ENCODE data around the gene ARHGDIA. TPM values are rescaled to one million over a fixed set of nuclear protein-coding genes. Genes with fewer than 3 reads are reported as not detected.

Gene ARHGDIA
- total and polyA plus RNA-seq, 2 of the 8 experiments (the other 6 are each of a cell fraction or from before 2014, with no cell fraction given) = 62.4 to 217 TPM

DNA sequence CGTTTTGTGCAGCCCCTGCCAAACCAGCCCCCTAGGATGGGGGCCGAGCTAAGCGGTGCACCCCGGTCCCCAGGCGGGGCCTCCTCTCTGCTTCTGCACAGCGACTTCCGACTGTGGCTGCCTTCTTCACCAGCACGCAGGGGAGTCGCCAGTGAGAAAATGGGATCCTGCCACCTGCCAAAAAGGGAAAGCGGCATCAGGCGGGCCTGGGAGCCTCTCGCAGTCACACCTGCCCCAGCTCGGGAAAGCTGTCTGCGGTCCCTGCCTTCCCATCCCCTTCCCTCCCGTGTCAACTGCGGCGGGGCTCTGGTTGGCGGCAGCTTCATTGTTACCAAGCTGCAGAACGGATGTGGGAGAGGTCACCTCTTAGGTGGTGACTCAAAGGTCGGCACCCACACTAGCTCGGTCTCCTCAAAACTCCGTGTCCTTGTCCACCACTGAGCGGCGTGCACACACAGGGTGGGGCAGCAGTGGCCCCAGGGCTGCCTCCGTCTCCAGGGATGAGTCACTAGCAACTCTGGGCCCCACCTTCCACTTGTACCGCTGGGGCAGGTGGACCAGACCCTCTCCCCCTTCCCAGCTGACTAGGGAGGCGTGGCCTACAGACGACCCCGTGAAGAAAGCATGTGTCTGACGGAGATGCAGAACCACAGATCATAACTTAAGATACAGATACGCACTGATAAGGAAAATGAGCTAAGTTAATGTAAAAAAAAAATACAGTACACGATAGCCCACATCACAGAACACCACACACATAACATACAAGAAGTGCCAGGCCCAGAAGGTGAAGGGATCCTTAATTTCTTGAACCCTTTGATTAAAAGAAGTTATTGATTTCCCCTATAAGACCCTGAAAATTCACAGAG lies 41.5 kb upstream of the ARHGDIA start (continued):
- TF ChIP-seq, protein P1, sequence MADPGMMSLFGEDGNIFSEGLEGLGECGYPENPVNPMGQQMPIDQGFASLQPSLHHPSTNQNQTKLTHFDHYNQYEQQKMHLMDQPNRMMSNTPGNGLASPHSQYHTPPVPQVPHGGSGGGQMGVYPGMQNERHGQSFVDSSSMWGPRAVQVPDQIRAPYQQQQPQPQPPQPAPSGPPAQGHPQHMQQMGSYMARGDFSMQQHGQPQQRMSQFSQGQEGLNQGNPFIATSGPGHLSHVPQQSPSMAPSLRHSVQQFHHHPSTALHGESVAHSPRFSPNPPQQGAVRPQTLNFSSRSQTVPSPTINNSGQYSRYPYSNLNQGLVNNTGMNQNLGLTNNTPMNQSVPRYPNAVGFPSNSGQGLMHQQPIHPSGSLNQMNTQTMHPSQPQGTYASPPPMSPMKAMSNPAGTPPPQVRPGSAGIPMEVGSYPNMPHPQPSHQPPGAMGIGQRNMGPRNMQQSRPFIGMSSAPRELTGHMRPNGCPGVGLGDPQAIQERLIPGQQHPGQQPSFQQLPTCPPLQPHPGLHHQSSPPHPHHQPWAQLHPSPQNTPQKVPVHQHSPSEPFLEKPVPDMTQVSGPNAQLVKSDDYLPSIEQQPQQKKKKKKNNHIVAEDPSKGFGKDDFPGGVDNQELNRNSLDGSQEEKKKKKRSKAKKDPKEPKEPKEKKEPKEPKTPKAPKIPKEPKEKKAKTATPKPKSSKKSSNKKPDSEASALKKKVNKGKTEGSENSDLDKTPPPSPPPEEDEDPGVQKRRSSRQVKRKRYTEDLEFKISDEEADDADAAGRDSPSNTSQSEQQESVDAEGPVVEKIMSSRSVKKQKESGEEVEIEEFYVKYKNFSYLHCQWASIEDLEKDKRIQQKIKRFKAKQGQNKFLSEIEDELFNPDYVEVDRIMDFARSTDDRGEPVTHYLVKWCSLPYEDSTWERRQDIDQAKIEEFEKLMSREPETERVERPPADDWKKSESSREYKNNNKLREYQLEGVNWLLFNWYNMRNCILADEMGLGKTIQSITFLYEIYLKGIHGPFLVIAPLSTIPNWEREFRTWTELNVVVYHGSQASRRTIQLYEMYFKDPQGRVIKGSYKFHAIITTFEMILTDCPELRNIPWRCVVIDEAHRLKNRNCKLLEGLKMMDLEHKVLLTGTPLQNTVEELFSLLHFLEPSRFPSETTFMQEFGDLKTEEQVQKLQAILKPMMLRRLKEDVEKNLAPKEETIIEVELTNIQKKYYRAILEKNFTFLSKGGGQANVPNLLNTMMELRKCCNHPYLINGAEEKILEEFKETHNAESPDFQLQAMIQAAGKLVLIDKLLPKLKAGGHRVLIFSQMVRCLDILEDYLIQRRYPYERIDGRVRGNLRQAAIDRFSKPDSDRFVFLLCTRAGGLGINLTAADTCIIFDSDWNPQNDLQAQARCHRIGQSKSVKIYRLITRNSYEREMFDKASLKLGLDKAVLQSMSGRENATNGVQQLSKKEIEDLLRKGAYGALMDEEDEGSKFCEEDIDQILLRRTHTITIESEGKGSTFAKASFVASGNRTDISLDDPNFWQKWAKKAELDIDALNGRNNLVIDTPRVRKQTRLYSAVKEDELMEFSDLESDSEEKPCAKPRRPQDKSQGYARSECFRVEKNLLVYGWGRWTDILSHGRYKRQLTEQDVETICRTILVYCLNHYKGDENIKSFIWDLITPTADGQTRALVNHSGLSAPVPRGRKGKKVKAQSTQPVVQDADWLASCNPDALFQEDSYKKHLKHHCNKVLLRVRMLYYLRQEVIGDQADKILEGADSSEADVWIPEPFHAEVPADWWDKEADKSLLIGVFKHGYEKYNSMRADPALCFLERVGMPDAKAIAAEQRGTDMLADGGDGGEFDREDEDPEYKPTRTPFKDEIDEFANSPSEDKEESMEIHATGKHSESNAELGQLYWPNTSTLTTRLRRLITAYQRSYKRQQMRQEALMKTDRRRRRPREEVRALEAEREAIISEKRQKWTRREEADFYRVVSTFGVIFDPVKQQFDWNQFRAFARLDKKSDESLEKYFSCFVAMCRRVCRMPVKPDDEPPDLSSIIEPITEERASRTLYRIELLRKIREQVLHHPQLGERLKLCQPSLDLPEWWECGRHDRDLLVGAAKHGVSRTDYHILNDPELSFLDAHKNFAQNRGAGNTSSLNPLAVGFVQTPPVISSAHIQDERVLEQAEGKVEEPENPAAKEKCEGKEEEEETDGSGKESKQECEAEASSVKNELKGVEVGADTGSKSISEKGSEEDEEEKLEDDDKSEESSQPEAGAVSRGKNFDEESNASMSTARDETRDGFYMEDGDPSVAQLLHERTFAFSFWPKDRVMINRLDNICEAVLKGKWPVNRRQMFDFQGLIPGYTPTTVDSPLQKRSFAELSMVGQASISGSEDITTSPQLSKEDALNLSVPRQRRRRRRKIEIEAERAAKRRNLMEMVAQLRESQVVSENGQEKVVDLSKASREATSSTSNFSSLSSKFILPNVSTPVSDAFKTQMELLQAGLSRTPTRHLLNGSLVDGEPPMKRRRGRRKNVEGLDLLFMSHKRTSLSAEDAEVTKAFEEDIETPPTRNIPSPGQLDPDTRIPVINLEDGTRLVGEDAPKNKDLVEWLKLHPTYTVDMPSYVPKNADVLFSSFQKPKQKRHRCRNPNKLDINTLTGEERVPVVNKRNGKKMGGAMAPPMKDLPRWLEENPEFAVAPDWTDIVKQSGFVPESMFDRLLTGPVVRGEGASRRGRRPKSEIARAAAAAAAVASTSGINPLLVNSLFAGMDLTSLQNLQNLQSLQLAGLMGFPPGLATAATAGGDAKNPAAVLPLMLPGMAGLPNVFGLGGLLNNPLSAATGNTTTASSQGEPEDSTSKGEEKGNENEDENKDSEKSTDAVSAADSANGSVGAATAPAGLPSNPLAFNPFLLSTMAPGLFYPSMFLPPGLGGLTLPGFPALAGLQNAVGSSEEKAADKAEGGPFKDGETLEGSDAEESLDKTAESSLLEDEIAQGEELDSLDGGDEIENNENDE (IDR thresholded peaks at IDR 0.05; ENCODE audit: insufficient replicate concordance, low read length) = no peak
